Panc1 (cell line): ENCODE measurements around the gene RMND1.

ENCODE experiments used
- POLR2AphosphoS5 ChIP-seq: IDR thresholded peaks from 2 replicates; pipeline ENCODE4 v1.6.1; 2012; ENCODE audit warnings: mild to moderate bottlenecking, low read depth, low read length, moderate library complexity
- SIN3A ChIP-seq: IDR thresholded peaks from 2 replicates; pipeline ENCODE4 v1.6.1; 2012; ENCODE audit warnings: low read depth, mild to moderate bottlenecking, low read length, moderate library complexity, borderline replicate concordance; ENCODE audit not compliant: insufficient read depth
- TCF7L2 ChIP-seq: IDR thresholded peaks from 2 replicates; pipeline ENCODE4 v1.6.1; 2011; ENCODE audit warnings: mild to moderate bottlenecking, low read depth, low read length, inconsistent platforms
- TF ChIP-seq, protein P1 (sequence below): fragments of 450-650 bp; IDR thresholded peaks from 2 replicates; pipeline ENCODE4 v1.5.1; 2017; ENCODE audit warnings: mild to moderate bottlenecking
- TF ChIP-seq, protein P2 (sequence below), 2 experiments: IDR thresholded peaks; 2 replicates each; pipeline ENCODE4 v1.6.1; 2011 to 2012; ENCODE audit warnings: low read depth in 2 of 2, control low read depth in 1 of 2, low read length in 1 of 2, mild to moderate bottlenecking in 1 of 2, moderate library complexity in 1 of 2; ENCODE audit not compliant: insufficient read depth in 1 of 2

DNA sequence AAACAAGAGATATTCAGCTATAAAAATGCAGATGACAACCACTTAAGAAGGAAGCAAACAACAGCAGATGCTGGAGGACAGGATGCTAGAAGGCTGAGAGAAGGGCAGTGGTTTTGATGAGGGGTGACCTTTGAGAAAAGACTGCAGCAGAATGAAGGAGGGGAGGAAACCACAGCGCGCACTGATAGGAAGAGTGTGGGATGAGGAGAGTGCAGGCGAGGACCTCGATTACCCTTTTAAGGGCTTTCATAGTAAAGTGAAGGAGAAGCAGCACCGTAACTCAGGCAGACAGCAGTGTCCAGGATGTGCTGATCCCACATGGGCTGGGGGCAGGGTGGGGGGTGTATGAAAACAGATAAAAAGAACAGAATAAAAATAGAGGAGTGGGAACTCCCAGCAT lies 79.8 kb downstream of the RMND1 start:
- TF ChIP-seq, protein P1, sequence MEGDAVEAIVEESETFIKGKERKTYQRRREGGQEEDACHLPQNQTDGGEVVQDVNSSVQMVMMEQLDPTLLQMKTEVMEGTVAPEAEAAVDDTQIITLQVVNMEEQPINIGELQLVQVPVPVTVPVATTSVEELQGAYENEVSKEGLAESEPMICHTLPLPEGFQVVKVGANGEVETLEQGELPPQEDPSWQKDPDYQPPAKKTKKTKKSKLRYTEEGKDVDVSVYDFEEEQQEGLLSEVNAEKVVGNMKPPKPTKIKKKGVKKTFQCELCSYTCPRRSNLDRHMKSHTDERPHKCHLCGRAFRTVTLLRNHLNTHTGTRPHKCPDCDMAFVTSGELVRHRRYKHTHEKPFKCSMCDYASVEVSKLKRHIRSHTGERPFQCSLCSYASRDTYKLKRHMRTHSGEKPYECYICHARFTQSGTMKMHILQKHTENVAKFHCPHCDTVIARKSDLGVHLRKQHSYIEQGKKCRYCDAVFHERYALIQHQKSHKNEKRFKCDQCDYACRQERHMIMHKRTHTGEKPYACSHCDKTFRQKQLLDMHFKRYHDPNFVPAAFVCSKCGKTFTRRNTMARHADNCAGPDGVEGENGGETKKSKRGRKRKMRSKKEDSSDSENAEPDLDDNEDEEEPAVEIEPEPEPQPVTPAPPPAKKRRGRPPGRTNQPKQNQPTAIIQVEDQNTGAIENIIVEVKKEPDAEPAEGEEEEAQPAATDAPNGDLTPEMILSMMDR = no peak
- no peak for TF ChIP-seq SIN3A
- no peak for TF ChIP-seq TCF7L2
- TF ChIP-seq, protein P2, sequence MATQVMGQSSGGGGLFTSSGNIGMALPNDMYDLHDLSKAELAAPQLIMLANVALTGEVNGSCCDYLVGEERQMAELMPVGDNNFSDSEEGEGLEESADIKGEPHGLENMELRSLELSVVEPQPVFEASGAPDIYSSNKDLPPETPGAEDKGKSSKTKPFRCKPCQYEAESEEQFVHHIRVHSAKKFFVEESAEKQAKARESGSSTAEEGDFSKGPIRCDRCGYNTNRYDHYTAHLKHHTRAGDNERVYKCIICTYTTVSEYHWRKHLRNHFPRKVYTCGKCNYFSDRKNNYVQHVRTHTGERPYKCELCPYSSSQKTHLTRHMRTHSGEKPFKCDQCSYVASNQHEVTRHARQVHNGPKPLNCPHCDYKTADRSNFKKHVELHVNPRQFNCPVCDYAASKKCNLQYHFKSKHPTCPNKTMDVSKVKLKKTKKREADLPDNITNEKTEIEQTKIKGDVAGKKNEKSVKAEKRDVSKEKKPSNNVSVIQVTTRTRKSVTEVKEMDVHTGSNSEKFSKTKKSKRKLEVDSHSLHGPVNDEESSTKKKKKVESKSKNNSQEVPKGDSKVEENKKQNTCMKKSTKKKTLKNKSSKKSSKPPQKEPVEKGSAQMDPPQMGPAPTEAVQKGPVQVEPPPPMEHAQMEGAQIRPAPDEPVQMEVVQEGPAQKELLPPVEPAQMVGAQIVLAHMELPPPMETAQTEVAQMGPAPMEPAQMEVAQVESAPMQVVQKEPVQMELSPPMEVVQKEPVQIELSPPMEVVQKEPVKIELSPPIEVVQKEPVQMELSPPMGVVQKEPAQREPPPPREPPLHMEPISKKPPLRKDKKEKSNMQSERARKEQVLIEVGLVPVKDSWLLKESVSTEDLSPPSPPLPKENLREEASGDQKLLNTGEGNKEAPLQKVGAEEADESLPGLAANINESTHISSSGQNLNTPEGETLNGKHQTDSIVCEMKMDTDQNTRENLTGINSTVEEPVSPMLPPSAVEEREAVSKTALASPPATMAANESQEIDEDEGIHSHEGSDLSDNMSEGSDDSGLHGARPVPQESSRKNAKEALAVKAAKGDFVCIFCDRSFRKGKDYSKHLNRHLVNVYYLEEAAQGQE (IDR thresholded peaks at IDR 0.05; ENCODE audit: insufficient read depth in 1 of 2, low read depth in 2 of 2, low read length in 1 of 2) = no peak
- TF ChIP-seq POLR2AphosphoS5 = no peak
